Natural killer cell (primary cell): ENCODE results near the gene IGSF9. TPM values are rescaled to one million over a fixed set of nuclear protein-coding genes. Genes with fewer than 3 reads are reported as not detected.

Experiments used
- ATAC-seq, 3 donors: fragments of 150-1000 bp in 2 of 3; fragments of 200-7000 bp in 1 of 3; cut with Tn5 transposase; 1 replicate in 1 of 3; 2 replicates in 2 of 3; pipeline ENCODE4 v1.10.0; 2021; ENCODE audit warnings: mild to moderate bottlenecking in 2 of 3, moderate library complexity in 2 of 3
- DNase-seq, 2 donors: peaks; one replicate each; pipeline versions ENCODE4 v3.0.0 to v3.0.0-alpha.2; 2013 to 2021; ENCODE audit warnings: mixed read lengths in 1 of 2
- H3K27ac ChIP-seq: one replicate; pipeline ENCODE4 v1.5.1; 2013; ENCODE audit warnings: mild to moderate bottlenecking, low read length
- H3K27me3 ChIP-seq: one replicate; pipeline ENCODE4 v1.6.1; 2013; ENCODE audit warnings: low read length; ENCODE audit not compliant: control insufficient read depth, insufficient read depth
- H3K36me3 ChIP-seq: one replicate; pipeline ENCODE4 v1.6.1; 2013; ENCODE audit warnings: low read length; ENCODE audit not compliant: control insufficient read depth, insufficient read depth
- H3K4me1 ChIP-seq: one replicate; pipeline ENCODE4 v1.6.1; 2013; ENCODE audit warnings: low read length; ENCODE audit not compliant: control insufficient read depth, insufficient read depth
- H3K4me3 ChIP-seq: one replicate; pipeline ENCODE4 v1.5.1; 2013; ENCODE audit warnings: low read length
- H3K9me3 ChIP-seq: one replicate; pipeline ENCODE4 v1.6.1; 2013; ENCODE audit warnings: low read length; ENCODE audit not compliant: control insufficient read depth, insufficient read depth
- H3K27ac Mint-ChIP-seq, 2 donors: one replicate each; pipeline ENCODE4 v1.8.0; 2022; ENCODE audit warnings: mild to moderate bottlenecking in 2 of 2, mixed read lengths in 2 of 2, moderate library complexity in 1 of 2
- H3K27me3 Mint-ChIP-seq, 2 donors: one replicate each; pipeline ENCODE4 v1.8.0; 2022; ENCODE audit warnings: low read depth in 2 of 2, mixed read lengths in 2 of 2
- H3K36me3 Mint-ChIP-seq: one replicate; pipeline ENCODE4 v1.8.0; 2022; ENCODE audit warnings: mixed read lengths
- H3K4me1 Mint-ChIP-seq, 2 donors: one replicate each; pipeline ENCODE4 v1.8.0; 2022; ENCODE audit warnings: mixed read lengths in 2 of 2
- H3K4me3 Mint-ChIP-seq: one replicate; pipeline ENCODE4 v1.8.0; 2022; ENCODE audit warnings: mild to moderate bottlenecking, moderate library complexity, mixed read lengths
- H3K9me3 Mint-ChIP-seq, 2 donors: one replicate each; pipeline ENCODE4 v1.8.0; 2022; ENCODE audit warnings: mixed read lengths in 2 of 2
- WGBS: methylation state at CpG from one replicate; pipeline ENCODE4 v1.1.7; 2013; ENCODE audit warnings: missing lambda C conversion rate; ENCODE audit not compliant: insufficient coverage; 5-methylcytosine and 5-hydroxymethylcytosine counted together
- intact Hi-C: fragments of 100-400 bp; cut with micrococcal nuclease; formaldehyde crosslinking; loops from one replicate; pipeline ENCODE4 v1.14.2; 2022
- total RNA-seq, 4 donors: library from RNA; stranded (reverse); fragments of 120-200 nt in 1 of 4; gene quantifications; one replicate each; pipeline versions ENCODE4 v1.2.3 to v1.2.4, GENCODE V29; 2013 to 2022
- TF ChIP-seq, protein P1 (sequence below): fragments of 200-600 bp; IDR thresholded peaks from one replicate; pipeline ENCODE4 v1.8.0; 2022; ENCODE audit warnings: antibody characterized with exemption

Gene IGSF9
- total RNA-seq, 3 donors from 2014 or later (not counting 1 experiment from before 2014, with no cell fraction given): not detected

GRCh38 chr1:159924791-159925718 is 20.4 kb downstream of the IGSF9 start, which contains the start of gene TAGLN2:
Gene TAGLN2 (minus strand): TSS chr1:159925507. CDS start chr1:159920509, 4,998 bp downstream.
- DNase-seq: peak; percentile 93 to 94
- no peaks in the 10 kb centered on the region for H3K27me3 ChIP-seq
- under 1% methylated on average over 58 of the region's 58 CpGs for WGBS
- peak within 1 kb of the TSS; percentile 94 for H3K4me3 Mint-ChIP-seq
- peak within 1 kb of the TSS; percentile 93 to 98 for H3K27ac Mint-ChIP-seq
- H3K36me3 ChIP-seq: peaks cover 10% of the 10 kb centered on the region
- peaks cover 54% of the 10 kb centered on the region for H3K4me1 ChIP-seq
- H3K4me1 Mint-ChIP-seq: peaks cover 57 to 68% of the 10 kb centered on the region in 2 donors
- intact Hi-C loops: loop anchor here (5.0 kb wide), 1 partner anchor 337 kb away; the partner anchor contains the start of gene DCAF8
- H3K36me3 Mint-ChIP-seq: peaks cover 9% of the 10 kb centered on the region
- H3K9me3 ChIP-seq: no peaks in the 10 kb centered on the region
- peak within 1 kb of the TSS; percentile 98 for H3K27ac ChIP-seq
- TF ChIP-seq, protein P1, sequence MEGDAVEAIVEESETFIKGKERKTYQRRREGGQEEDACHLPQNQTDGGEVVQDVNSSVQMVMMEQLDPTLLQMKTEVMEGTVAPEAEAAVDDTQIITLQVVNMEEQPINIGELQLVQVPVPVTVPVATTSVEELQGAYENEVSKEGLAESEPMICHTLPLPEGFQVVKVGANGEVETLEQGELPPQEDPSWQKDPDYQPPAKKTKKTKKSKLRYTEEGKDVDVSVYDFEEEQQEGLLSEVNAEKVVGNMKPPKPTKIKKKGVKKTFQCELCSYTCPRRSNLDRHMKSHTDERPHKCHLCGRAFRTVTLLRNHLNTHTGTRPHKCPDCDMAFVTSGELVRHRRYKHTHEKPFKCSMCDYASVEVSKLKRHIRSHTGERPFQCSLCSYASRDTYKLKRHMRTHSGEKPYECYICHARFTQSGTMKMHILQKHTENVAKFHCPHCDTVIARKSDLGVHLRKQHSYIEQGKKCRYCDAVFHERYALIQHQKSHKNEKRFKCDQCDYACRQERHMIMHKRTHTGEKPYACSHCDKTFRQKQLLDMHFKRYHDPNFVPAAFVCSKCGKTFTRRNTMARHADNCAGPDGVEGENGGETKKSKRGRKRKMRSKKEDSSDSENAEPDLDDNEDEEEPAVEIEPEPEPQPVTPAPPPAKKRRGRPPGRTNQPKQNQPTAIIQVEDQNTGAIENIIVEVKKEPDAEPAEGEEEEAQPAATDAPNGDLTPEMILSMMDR: no peak
- no peaks in the 10 kb centered on the region for H3K9me3 Mint-ChIP-seq
- H3K4me3 ChIP-seq: peak within 1 kb of the TSS; percentile 97
- H3K27me3 Mint-ChIP-seq: peaks cover 0 to 8% of the 10 kb centered on the region in 2 donors
- ATAC-seq: peak; percentile 54 to 76 (median 64)

- intact Hi-C loops: loop anchor here (5.0 kb wide), 1 partner anchor 338 kb away; the partner anchor contains the start of gene DCAF8
- H3K27me3 ChIP-seq: no peaks in the 10 kb centered on the region
- Mint-ChIP-seq H3K27me3 (peaks cover 0 to 7% of the 10 kb centered on the region in 2 donors), H3K36me3 (peaks cover 9% of the 10 kb centered on the region), H3K4me3 (peak overlapping the region; percentile 94), H3K27ac (peak overlapping the region; percentile 93 to 98), H3K4me1 (peaks cover 61 to 77% of the 10 kb centered on the region in 2 donors), H3K9me3 (no peaks in the 10 kb centered on the region)
- ATAC-seq: peak; percentile 39 to 52 (median 45)
- WGBS: under 1% methylated on average over 31 of the region's 31 CpGs
- H3K9me3 ChIP-seq: no peaks in the 10 kb centered on the region
- H3K36me3 ChIP-seq: peaks cover 18% of the 10 kb centered on the region
- peak overlapping the region; percentile 98 for H3K27ac ChIP-seq
- H3K4me1 ChIP-seq: peaks cover 56% of the 10 kb centered on the region
- DNase-seq: peak; percentile 85 to 90
- H3K4me3 ChIP-seq: peak overlapping the region; percentile 97
- TF ChIP-seq, protein P1: no peak
Observed at GRCh38 chr1:159924025-159924790, 21.2 kb downstream of the IGSF9 start.

GRCh38 chr1:159923203-159924024 is 22.0 kb downstream of the IGSF9 start:
- no peaks in the 10 kb centered on the region for H3K9me3 Mint-ChIP-seq
- peaks cover 26% of the 10 kb centered on the region for H3K36me3 ChIP-seq
- no peaks in the 10 kb centered on the region for H3K27me3 ChIP-seq
- no peaks in the 10 kb centered on the region for H3K9me3 ChIP-seq
- H3K27ac Mint-ChIP-seq: peak overlapping the region; percentile 93 to 98
- H3K4me1 Mint-ChIP-seq: peaks cover 63 to 80% of the 10 kb centered on the region in 2 donors
- peak overlapping the region; percentile 97 for H3K4me3 ChIP-seq
- intact Hi-C loops: loop anchor here (5.0 kb wide), 1 partner anchor 339 kb away; the partner anchor contains the start of gene DCAF8
- peaks cover 57% of the 10 kb centered on the region for H3K4me1 ChIP-seq
- peak; percentile 86 to 97 for DNase-seq
- ATAC-seq: peak; percentile 42 to 72 (median 58)
- TF ChIP-seq, protein P1: no peak
- peak overlapping the region; percentile 98 for H3K27ac ChIP-seq
- H3K4me3 Mint-ChIP-seq: peak overlapping the region; percentile 94
- peaks cover 0 to 2% of the 10 kb centered on the region in 2 donors for H3K27me3 Mint-ChIP-seq
- 1% methylated on average over 20 of the region's 20 CpGs for WGBS
- H3K36me3 Mint-ChIP-seq: peaks cover 9% of the 10 kb centered on the region
